ENCODE results near the gene OSR1.
"Not testable (repeated sequence)": the region's sequence is repeated elsewhere in the genome, so short reads cannot be mapped to it uniquely, and the experiment has no call there.

The OSR1 gene

GRCh38 chr2:19358242-19359020 lies at the start of gene OSR1:
TSS of gene OSR1 (minus strand) at chr2:19358623. CDS start at chr2:19353805, 4,818 bp downstream.
- TF ChIP-seq, protein P1, sequence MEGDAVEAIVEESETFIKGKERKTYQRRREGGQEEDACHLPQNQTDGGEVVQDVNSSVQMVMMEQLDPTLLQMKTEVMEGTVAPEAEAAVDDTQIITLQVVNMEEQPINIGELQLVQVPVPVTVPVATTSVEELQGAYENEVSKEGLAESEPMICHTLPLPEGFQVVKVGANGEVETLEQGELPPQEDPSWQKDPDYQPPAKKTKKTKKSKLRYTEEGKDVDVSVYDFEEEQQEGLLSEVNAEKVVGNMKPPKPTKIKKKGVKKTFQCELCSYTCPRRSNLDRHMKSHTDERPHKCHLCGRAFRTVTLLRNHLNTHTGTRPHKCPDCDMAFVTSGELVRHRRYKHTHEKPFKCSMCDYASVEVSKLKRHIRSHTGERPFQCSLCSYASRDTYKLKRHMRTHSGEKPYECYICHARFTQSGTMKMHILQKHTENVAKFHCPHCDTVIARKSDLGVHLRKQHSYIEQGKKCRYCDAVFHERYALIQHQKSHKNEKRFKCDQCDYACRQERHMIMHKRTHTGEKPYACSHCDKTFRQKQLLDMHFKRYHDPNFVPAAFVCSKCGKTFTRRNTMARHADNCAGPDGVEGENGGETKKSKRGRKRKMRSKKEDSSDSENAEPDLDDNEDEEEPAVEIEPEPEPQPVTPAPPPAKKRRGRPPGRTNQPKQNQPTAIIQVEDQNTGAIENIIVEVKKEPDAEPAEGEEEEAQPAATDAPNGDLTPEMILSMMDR (conservative IDR thresholded peaks at IDR 0.05; ENCODE audit: control insufficient read depth, insufficient read depth, low read depth, low read length) = no peak
- DNase-seq (ENCODE audit: low read depth) = peak; percentile 85

GRCh38 chr2:19403785-19404184 lies 45.4 kb upstream of the OSR1 start:
- no peak for DNase-seq (ENCODE audit: low read depth)
- H3K4me3 ChIP-seq (ENCODE audit: control insufficient read depth, low read depth, low read length) = no peak overlapping the region
- TF ChIP-seq, protein P1 (conservative IDR thresholded peaks at IDR 0.05; ENCODE audit: control insufficient read depth, insufficient read depth, low read depth, low read length) = no peak

More at GRCh38 chr2:19358242-19359020, at the start of gene OSR1:
- peak within 1 kb of the TSS; percentile 91 for H3K4me3 ChIP-seq (ENCODE audit: control insufficient read depth, low read depth, low read length)

DNA sequence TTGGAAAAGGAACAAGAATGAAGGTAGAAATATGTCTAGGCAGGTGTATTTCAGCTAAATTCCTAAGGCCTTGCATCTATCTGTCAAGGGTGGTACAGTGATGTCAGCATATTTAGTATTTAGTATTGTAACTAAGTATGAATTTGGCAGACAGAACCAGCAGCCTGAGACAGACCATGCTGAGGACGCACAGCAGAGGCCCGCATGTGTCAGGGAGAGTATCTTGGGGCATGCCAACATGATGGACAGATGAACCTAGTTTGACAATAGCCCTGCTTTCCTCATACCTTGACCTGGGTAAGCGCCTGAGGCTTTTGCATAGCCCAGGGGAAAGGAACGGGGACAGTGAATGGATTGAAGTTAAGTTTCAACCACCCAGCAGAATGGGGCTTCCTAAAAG lies 33.8 kb upstream of the OSR1 start:
- no peak overlapping the region for H3K4me3 ChIP-seq (ENCODE audit: control insufficient read depth, low read depth, low read length)
- DNase-seq (ENCODE audit: low read depth) = no peak
- TF ChIP-seq, protein P1 (conservative IDR thresholded peaks at IDR 0.05; ENCODE audit: control insufficient read depth, insufficient read depth, low read depth, low read length) = no peak

GRCh38 chr2:19389469-19389868 lies 31.0 kb upstream of the OSR1 start:
- H3K4me3 ChIP-seq (ENCODE audit: control insufficient read depth, low read depth, low read length); DNase-seq (ENCODE audit: low read depth): not testable (repeated sequence)

DNA sequence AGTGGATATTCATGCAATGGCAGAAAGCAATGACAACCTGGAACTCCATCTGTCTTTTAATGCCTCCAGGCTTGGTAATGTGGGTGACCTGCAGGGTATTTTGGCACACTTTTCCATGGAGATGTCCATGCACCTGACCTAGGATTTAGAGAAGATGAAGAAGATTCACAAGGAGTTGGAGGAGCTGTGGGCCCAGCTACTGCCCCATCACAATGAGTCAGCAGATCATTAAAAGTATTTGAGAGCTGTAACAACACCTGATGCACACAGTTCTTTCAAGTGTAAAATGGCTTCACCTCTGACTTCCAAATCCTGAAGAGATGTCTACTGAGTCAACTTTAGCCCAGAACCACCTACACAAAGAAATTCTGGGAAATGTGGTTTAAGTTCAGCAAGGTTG lies 22.1 kb upstream of the OSR1 start:
- DNase-seq (ENCODE audit: low read depth) = no peak
- TF ChIP-seq, protein P1 (conservative IDR thresholded peaks at IDR 0.05; ENCODE audit: control insufficient read depth, insufficient read depth, low read depth, low read length) = no peak

DNA sequence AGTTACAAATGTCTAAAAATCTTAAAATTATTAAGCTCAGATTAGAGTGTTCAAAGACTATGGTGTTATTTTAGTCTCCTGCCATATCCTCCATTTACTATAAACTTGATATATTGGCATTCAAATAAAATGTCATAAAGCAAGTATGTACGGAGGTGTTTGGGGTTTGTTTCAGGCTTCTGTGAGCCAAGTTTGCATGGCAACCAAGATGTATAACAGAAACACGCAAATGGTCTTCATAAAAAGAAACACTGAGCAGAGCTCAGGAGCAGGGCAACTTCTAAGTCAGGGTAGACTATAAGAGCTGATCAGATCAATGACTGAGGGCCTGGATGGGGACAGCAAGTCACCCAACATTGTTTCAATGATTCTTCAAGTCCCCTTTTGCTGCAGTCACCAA lies 20.5 kb upstream of the OSR1 start:
- no peak overlapping the region for H3K4me3 ChIP-seq (ENCODE audit: control insufficient read depth, low read depth, low read length)
- TF ChIP-seq, protein P1 (conservative IDR thresholded peaks at IDR 0.05; ENCODE audit: control insufficient read depth, insufficient read depth, low read depth, low read length) = no peak
- no peak for DNase-seq (ENCODE audit: low read depth)

More for the DNA sequence above, 22.1 kb upstream of the OSR1 start:
- no peak overlapping the region for H3K4me3 ChIP-seq (ENCODE audit: control insufficient read depth, low read depth, low read length)

- no peak for DNase-seq (ENCODE audit: low read depth)
- TF ChIP-seq, protein P1 (conservative IDR thresholded peaks at IDR 0.05; ENCODE audit: control insufficient read depth, insufficient read depth, low read depth, low read length) = peak; percentile 5
- H3K4me3 ChIP-seq (ENCODE audit: control insufficient read depth, low read depth, low read length) = no peak overlapping the region
Measured at GRCh38 chr2:19377717-19378116, 19.3 kb upstream of the OSR1 start.
